Neural progenitor cell (in vitro differentiated cells): ENCODE measurements around the gene SPTBN2. TPM values are rescaled to one million over a fixed set of nuclear protein-coding genes. Genes with fewer than 3 reads are reported as not detected.
A peak's percentile ranks its signal among the peaks of the same experiment; 100 is the strongest.

Experiments
- DNase-seq: peaks from one replicate; pipeline ENCODE4 v3.0.0-alpha.2; 2016; ENCODE audit warnings: low spot score
- H2AFZ ChIP-seq: fragments of 200-600 bp; sonication (generic); replicated peaks from 2 replicates; pipeline ENCODE4 v1.6.1; 2016; ENCODE audit warnings: antibody characterized with exemption
- H3F3A ChIP-seq: fragments of 200-600 bp; sonication (generic); 2 replicates; pipeline ENCODE4 v1.6.1; 2016; ENCODE audit warnings: antibody characterized with exemption, low read depth
- H3K27ac ChIP-seq: fragments of 200-600 bp; sonication (generic); 2 replicates; pipeline ENCODE4 v1.5.1; 2016; ENCODE audit warnings: mild to moderate bottlenecking
- H3K27me3 ChIP-seq: fragments of 200-600 bp; sonication (generic); 2 replicates; pipeline ENCODE4 v1.6.1; 2016; ENCODE audit warnings: mild to moderate bottlenecking, moderate library complexity
- H3K36me3 ChIP-seq: fragments of 200-600 bp; sonication (generic); 2 replicates; pipeline ENCODE4 v1.5.1; 2016
- H3K4me1 ChIP-seq: fragments of 200-600 bp; sonication (generic); 2 replicates; pipeline ENCODE4 v1.6.1; 2016; ENCODE audit warnings: mixed run types
- H3K4me2 ChIP-seq: fragments of 200-600 bp; sonication (generic); 2 replicates; pipeline ENCODE4 v1.6.1; 2016
- H3K4me3 ChIP-seq: fragments of 200-600 bp; sonication (generic); 2 replicates; pipeline ENCODE4 v1.5.1; 2016
- H3K79me2 ChIP-seq: fragments of 200-600 bp; sonication (generic); 2 replicates; pipeline ENCODE4 v1.6.1; 2016; ENCODE audit warnings: low read depth
- H3K9ac ChIP-seq: fragments of 200-600 bp; sonication (generic); 2 replicates; pipeline ENCODE4 v1.6.1; 2016
- H3K9me3 ChIP-seq: fragments of 200-600 bp; sonication (generic); 2 replicates; pipeline ENCODE4 v1.5.1; 2016; ENCODE audit warnings: low read depth
- H4K20me1 ChIP-seq: fragments of 200-600 bp; sonication (generic); 2 replicates; pipeline ENCODE4 v1.6.1; 2016; ENCODE audit warnings: low read depth
- H3K27ac Mint-ChIP-seq: 3 replicates; pipeline ENCODE4 v1.8.0; 2021; ENCODE audit warnings: mixed read lengths
- H3K27me3 Mint-ChIP-seq: 2 replicates; pipeline ENCODE4 v1.8.0; 2022; ENCODE audit warnings: low read depth, mild to moderate bottlenecking, inconsistent platforms, moderate library complexity, mixed read lengths; ENCODE audit not compliant: insufficient read depth
- H3K36me3 Mint-ChIP-seq: 3 replicates; pipeline ENCODE4 v1.8.0; 2021; ENCODE audit warnings: mixed read lengths
- H3K4me1 Mint-ChIP-seq: 3 replicates; pipeline ENCODE4 v1.8.0; 2021; ENCODE audit warnings: mixed read lengths
- H3K4me3 Mint-ChIP-seq: 3 replicates; pipeline ENCODE4 v1.8.0; 2021; ENCODE audit warnings: mild to moderate bottlenecking, moderate library complexity, mixed read lengths
- H3K9me3 Mint-ChIP-seq: 3 replicates; pipeline ENCODE4 v1.8.0; 2020; ENCODE audit warnings: mixed read lengths
- CTCF ChIP-seq: fragments of 200-600 bp; sonication (generic); IDR thresholded peaks from 2 replicates; pipeline ENCODE4 v1.5.1; 2017; ENCODE audit warnings: antibody characterized with exemption, mild to moderate bottlenecking
- EZH2 ChIP-seq: fragments of 200-600 bp; sonication (generic); IDR thresholded peaks from 2 replicates; pipeline ENCODE4 v1.6.1; 2017; ENCODE audit warnings: antibody characterized with exemption, mild to moderate bottlenecking, moderate library complexity
- EZH2phosphoT487 ChIP-seq: fragments of 200-600 bp; sonication (generic); IDR thresholded peaks from 2 replicates; pipeline ENCODE4 v1.6.1; 2017; ENCODE audit warnings: antibody characterized with exemption
- total RNA-seq: library from RNA; depleted of rRNA; stranded (reverse); fragments of >200 nt; gene quantifications from 2 replicates; pipeline ENCODE4 v1.2.3, GENCODE V29; 2015; ENCODE audit warnings: low replicate concordance

The SPTBN2 gene
- total RNA-seq, 1 donor from 2014 or later = 14.5 TPM

GRCh38 chr11:66707486-66707885, 21.5 kb downstream of the SPTBN2 start:
- H3K4me3 Mint-ChIP-seq = no peak overlapping the region
- H3K27ac Mint-ChIP-seq = peak overlapping the region; percentile 61
- no peaks in the 10 kb centered on the region for H3K9me3 Mint-ChIP-seq

GRCh38 chr11:66706989-66707388, 22.0 kb downstream of the SPTBN2 start:
- Histone ChIP-seq H3K9ac (no peak overlapping the region), H3K27me3 (no peaks in the 10 kb centered on the region), H4K20me1 (no peaks in the 10 kb centered on the region), H3K27ac (no peak overlapping the region), H3F3A (no peaks in the 10 kb centered on the region), H3K9me3 (no peaks in the 10 kb centered on the region), H2AFZ (no peak overlapping the region), H3K4me2 (no peak overlapping the region), H3K79me2 (no peaks in the 10 kb centered on the region), H3K36me3 (no peaks in the 10 kb centered on the region), H3K4me1 (no peaks in the 10 kb centered on the region), H3K4me3 (no peak overlapping the region)
- no peak for DNase-seq
- peaks cover 5% of the 10 kb centered on the region for H3K36me3 Mint-ChIP-seq
- H3K4me3 Mint-ChIP-seq = no peak overlapping the region
- TF ChIP-seq EZH2 = no peak
- no peak for TF ChIP-seq EZH2phosphoT487
- no peak for TF ChIP-seq CTCF
- no peak overlapping the region for H3K27ac Mint-ChIP-seq
- H3K4me1 Mint-ChIP-seq = no peaks in the 10 kb centered on the region
- no peaks in the 10 kb centered on the region for H3K9me3 Mint-ChIP-seq
- no peaks in the 10 kb centered on the region for H3K27me3 Mint-ChIP-seq

More at GRCh38 chr11:66707486-66707885, 21.5 kb downstream of the SPTBN2 start:
- Histone ChIP-seq H3K4me3 (no peak overlapping the region), H3K27ac (no peak overlapping the region), H3K27me3 (no peaks in the 10 kb centered on the region), H3K79me2 (no peaks in the 10 kb centered on the region), H2AFZ (no peak overlapping the region), H3F3A (no peaks in the 10 kb centered on the region), H3K4me1 (no peaks in the 10 kb centered on the region), H3K36me3 (no peaks in the 10 kb centered on the region), H4K20me1 (no peaks in the 10 kb centered on the region), H3K9ac (no peak overlapping the region), H3K4me2 (no peak overlapping the region), H3K9me3 (no peaks in the 10 kb centered on the region)
- DNase-seq = no peak
- no peaks in the 10 kb centered on the region for H3K27me3 Mint-ChIP-seq
- peaks cover 5% of the 10 kb centered on the region for H3K36me3 Mint-ChIP-seq
- no peak for TF ChIP-seq EZH2
- TF ChIP-seq EZH2phosphoT487 = no peak
- TF ChIP-seq CTCF = no peak
- H3K4me1 Mint-ChIP-seq = no peaks in the 10 kb centered on the region

- Histone ChIP-seq H3K79me2 (no peaks in the 10 kb centered on the region), H3F3A (no peaks in the 10 kb centered on the region), H3K4me3 (no peak overlapping the region), H3K27ac (no peak overlapping the region), H4K20me1 (no peaks in the 10 kb centered on the region), H3K4me2 (no peak overlapping the region), H3K27me3 (no peaks in the 10 kb centered on the region), H3K9me3 (no peaks in the 10 kb centered on the region), H3K9ac (no peak overlapping the region), H3K4me1 (no peaks in the 10 kb centered on the region), H3K36me3 (no peaks in the 10 kb centered on the region), H2AFZ (no peak overlapping the region)
- Mint-ChIP-seq H3K9me3 (no peaks in the 10 kb centered on the region), H3K27ac (peak overlapping the region; percentile 40), H3K36me3 (peaks cover 5% of the 10 kb centered on the region), H3K4me3 (no peak overlapping the region), H3K4me1 (no peaks in the 10 kb centered on the region), H3K27me3 (peaks cover 3% of the 10 kb centered on the region)
- DNase-seq = no peak
- TF ChIP-seq CTCF (no peak), EZH2phosphoT487 (no peak), EZH2 (no peak)
Measured at GRCh38 chr11:66705587-66706335, 23.3 kb downstream of the SPTBN2 start.
